IMR-90 (cell line): ENCODE results near the gene TPPP3. TPM values are rescaled to one million over a fixed set of nuclear protein-coding genes. Genes with fewer than 3 reads are reported as not detected.

Experiments
- ATAC-seq: fragments of 200-7000 bp; cut with Tn5 transposase; 2 replicates; pipeline ENCODE4 v1.9.1; 2020; ENCODE audit warnings: low read depth, mild to moderate bottlenecking, moderate library complexity
- BruUV-seq: library from RNA; stranded (reverse); fragments of 400-500 nt; replicated peaks from 2 replicates; lab custom pipeline; 2021; lab: Mats Ljungman, UMichigan
- CTCF ChIA-PET: fragments of 300-600 bp; formaldehyde crosslinking; extraction: SDS; loops from one replicate; lab custom pipeline; 2021; ENCODE audit warnings: antibody characterized with exemption; lab: Yijun Ruan, JAX
- POLR2A ChIA-PET: fragments of 300-600 bp; sonication (Branson Sonifier 250); formaldehyde crosslinking; loops from one replicate; lab custom pipeline; 2022; ENCODE audit warnings: antibody characterized with exemption; ENCODE audit not compliant: unreplicated experiment; lab: Charles Lee
- DNase-seq: peaks from one replicate; pipeline ENCODE4 v3.0.0; 2013
- H2AFZ ChIP-seq: replicated peaks from 2 replicates; pipeline ENCODE3; 2013; ENCODE audit warnings: low read length, mild to moderate bottlenecking; ENCODE audit not compliant: poor library complexity
- H2AK5ac ChIP-seq: 2 replicates; pipeline ENCODE4 v1.6.1; 2013; ENCODE audit warnings: low read depth, low read length, inconsistent platforms
- H2AK9ac ChIP-seq: replicated peaks from 2 replicates; pipeline ENCODE3; 2013; ENCODE audit warnings: mild to moderate bottlenecking, low read depth, low read length, moderate library complexity; ENCODE audit not compliant: poor library complexity
- H2BK120ac ChIP-seq: 2 replicates; pipeline ENCODE4 v1.6.1; 2013; ENCODE audit warnings: low read depth, low read length, inconsistent platforms
- H2BK15ac ChIP-seq: 3 replicates; pipeline ENCODE4 v1.6.1; 2013; ENCODE audit warnings: low read depth, low read length, inconsistent platforms
- H2BK20ac ChIP-seq: 2 replicates; pipeline ENCODE4 v1.6.1; 2013; ENCODE audit warnings: low read depth, mild to moderate bottlenecking, inconsistent platforms, low read length, moderate library complexity
- H2BK5ac ChIP-seq: 2 replicates; pipeline ENCODE4 v1.6.1; 2013; ENCODE audit warnings: mild to moderate bottlenecking, low read depth, low read length, inconsistent platforms; ENCODE audit not compliant: poor library complexity, severe bottlenecking
- H3K14ac ChIP-seq: replicated peaks from 2 replicates; pipeline ENCODE4 v1.6.1; 2013; ENCODE audit warnings: low read depth, low read length, inconsistent platforms
- H3K18ac ChIP-seq: 2 replicates; pipeline ENCODE4 v1.6.1; 2013; ENCODE audit warnings: low read depth, low read length, control low read depth
- H3K23ac ChIP-seq: 2 replicates; pipeline ENCODE4 v1.6.1; 2013; ENCODE audit warnings: low read depth, low read length, inconsistent platforms
- H3K27ac ChIP-seq: 2 replicates; pipeline ENCODE4 v1.5.1; 2013; ENCODE audit warnings: mild to moderate bottlenecking, control low read depth, low read length; ENCODE audit not compliant: insufficient read depth
- H3K27me3 ChIP-seq: 2 replicates; pipeline ENCODE4 v1.6.1; 2013; ENCODE audit warnings: low read length; ENCODE audit not compliant: control insufficient read depth, insufficient read depth
- H3K36me3 ChIP-seq: 2 replicates; pipeline ENCODE4 v1.6.1; 2013; ENCODE audit warnings: low read length, mixed read lengths; ENCODE audit not compliant: control insufficient read depth, insufficient read depth
- H3K4ac ChIP-seq: 2 replicates; pipeline ENCODE4 v1.6.1; 2013; ENCODE audit warnings: low read depth, low read length, inconsistent platforms
- H3K4me1 ChIP-seq: 2 replicates; pipeline ENCODE4 v1.6.1; 2013; ENCODE audit warnings: low read length, mixed read lengths; ENCODE audit not compliant: control insufficient read depth, insufficient read depth
- H3K4me2 ChIP-seq: 2 replicates; pipeline ENCODE4 v1.6.1; 2013; ENCODE audit warnings: low read depth, mild to moderate bottlenecking, control low read depth, low read length, moderate library complexity
- H3K4me3 ChIP-seq: 2 replicates; pipeline ENCODE4 v1.5.1; 2013; ENCODE audit warnings: low read depth, mild to moderate bottlenecking, control low read depth, low read length, moderate library complexity; ENCODE audit not compliant: insufficient read depth
- H3K56ac ChIP-seq: 2 replicates; pipeline ENCODE4 v1.6.1; 2013; ENCODE audit warnings: low read length, inconsistent platforms; ENCODE audit not compliant: insufficient read depth; ENCODE audit errors: extremely low read depth
- H3K79me1 ChIP-seq, 2 experiments: 2 replicates each; pipeline ENCODE4 v1.6.1; 2013; ENCODE audit warnings: low read length in 2 of 2, inconsistent platforms in 1 of 2, low read depth in 1 of 2
- H3K9ac ChIP-seq: 2 replicates; pipeline ENCODE4 v1.6.1; 2013; ENCODE audit warnings: low read depth, low read length, control low read depth
- H3K9me1 ChIP-seq: 2 replicates; pipeline ENCODE4 v1.6.1; 2013; ENCODE audit warnings: low read length, inconsistent platforms; ENCODE audit not compliant: insufficient read depth
- H3K9me3 ChIP-seq: 2 replicates; pipeline ENCODE4 v1.6.1; 2013; ENCODE audit warnings: low read length; ENCODE audit not compliant: control insufficient read depth, insufficient read depth
- H4K20me1 ChIP-seq: 2 replicates; pipeline ENCODE4 v1.6.1; 2013; ENCODE audit warnings: low read length, inconsistent platforms; ENCODE audit not compliant: insufficient read depth
- H4K5ac ChIP-seq: 2 replicates; pipeline ENCODE4 v1.6.1; 2013; ENCODE audit warnings: mild to moderate bottlenecking, low read depth, low read length, control low read depth
- H4K8ac ChIP-seq, 2 experiments: 2 replicates each; pipeline ENCODE4 v1.6.1; 2013; ENCODE audit warnings: low read depth in 2 of 2, low read length in 2 of 2, control low read depth in 1 of 2, inconsistent platforms in 1 of 2
- H4K91ac ChIP-seq: 2 replicates; pipeline ENCODE4 v1.6.1; 2013; ENCODE audit warnings: low read depth, low read length, inconsistent platforms; ENCODE audit not compliant: insufficient read depth
- BHLHE40 ChIP-seq: fragments of 150-350 bp; IDR thresholded peaks from 2 replicates; pipeline ENCODE4 v1.6.1; 2016; ENCODE audit warnings: mild to moderate bottlenecking, low read depth, low read length
- CEBPB ChIP-seq: IDR thresholded peaks from 2 replicates; pipeline ENCODE4 v1.6.1; 2012; ENCODE audit warnings: low read depth, low read length, improper control_type of control experiment
- FOS ChIP-seq: fragments of 150-350 bp; IDR thresholded peaks from 2 replicates; pipeline ENCODE4 v1.6.1; 2016; ENCODE audit warnings: low read depth, low read length
- MAZ ChIP-seq: IDR thresholded peaks from 2 replicates; pipeline ENCODE4 v1.6.1; 2012; ENCODE audit warnings: low read depth, mild to moderate bottlenecking, low read length, improper control_type of control experiment, moderate library complexity, borderline replicate concordance
- MXI1 ChIP-seq: IDR thresholded peaks from 2 replicates; pipeline ENCODE4 v1.6.1; 2012; ENCODE audit warnings: low read depth, mild to moderate bottlenecking, low read length, moderate library complexity, borderline replicate concordance
- RAD21 ChIP-seq: IDR thresholded peaks from 2 replicates; pipeline ENCODE4 v1.6.1; 2012; ENCODE audit warnings: low read length, improper control_type of control experiment
- WGBS, 2 experiments: methylation state at CpG; one replicate each; pipeline versions ENCODE4 v1.1.5 to v1.1.7; 2013; ENCODE audit warnings: missing lambda C conversion rate in 2 of 2; ENCODE audit not compliant: insufficient read length in 1 of 2; ENCODE audit errors: extremely low coverage in 2 of 2; 5-methylcytosine and 5-hydroxymethylcytosine counted together
- dilution Hi-C: fragments of 300-500 bp; cut with HindIII; formaldehyde crosslinking; loops from one replicate; pipeline ENCODE4 v1.14.3; 2018; ENCODE audit warnings: low sequenced_read_pairs; ENCODE audit not compliant: unreplicated experiment
- in situ Hi-C: fragments of 300-500 bp; cut with MboI; formaldehyde crosslinking; loops from 3 replicates; pipeline ENCODE4 v1.14.3; 2019; ENCODE audit warnings: low sequenced_read_pairs, inconsistent platforms, mixed read lengths
- intact Hi-C: fragments of 100-400 bp; cut with micrococcal nuclease; formaldehyde crosslinking; loops from 2 replicates; pipeline ENCODE4 v1.10.0; 2022
- polyA plus RNA-seq, 3 experiments: library from polyadenylated mRNA; depleted of rRNA; stranded (reverse); fragments of >200 nt; gene quantifications; 2 replicates each; pipeline ENCODE4 v1.2.3, GENCODE V29; 2012; ENCODE audit warnings: low replicate concordance in 1 of 3
- total RNA-seq: library from RNA; depleted of rRNA; stranded (reverse); fragments of >200 nt; gene quantifications from 2 replicates; pipeline ENCODE4 v1.2.3, GENCODE V29; 2012

The TPPP3 gene
- total and polyA plus RNA-seq, 2 of the 4 experiments (the other 2 are of a cell fraction) = 0.54 to 2.4 TPM

- H3K9me1 ChIP-seq = no peaks in the 10 kb centered on the region; the same call in 1 of the 2 replicates
- 100% methylated on average over 1 of the region's 5 CpGs; no CpG with 5 or more reads in 1 of the 2 experiments for WGBS, 2 experiments
- no peak overlapping the region for H2BK5ac ChIP-seq
- intact Hi-C loops (no loop called here), in situ Hi-C loops (no loop called here), dilution Hi-C loops (no loop called here)
- H3K9me3 ChIP-seq = no peaks in the 10 kb centered on the region
- no peak overlapping the region for H3K4me3 ChIP-seq
- no peak overlapping the region for H3K56ac ChIP-seq
- no peak overlapping the region for H3K14ac ChIP-seq
- TF ChIP-seq MAZ (no peak), FOS (no peak), MXI1 (no peak), RAD21 (no peak), CEBPB (no peak), BHLHE40 (no peak)
- DNase-seq = no peak
- POLR2A ChIA-PET = no interaction called here
- H2AFZ ChIP-seq = no peak overlapping the region
- no peaks in the 10 kb centered on the region for H3K36me3 ChIP-seq
- no peak overlapping the region for H2BK15ac ChIP-seq
- H3K27me3 ChIP-seq = peaks cover 31% of the 10 kb centered on the region
- no peak overlapping the region for H2AK9ac ChIP-seq
- H4K20me1 ChIP-seq = no peaks in the 10 kb centered on the region
- no peak overlapping the region for H3K18ac ChIP-seq
- no peak overlapping the region for H3K9ac ChIP-seq
- no peak overlapping the region for H4K5ac ChIP-seq
- no peak overlapping the region for H3K23ac ChIP-seq
- H2BK20ac ChIP-seq = no peak overlapping the region
- no peak overlapping the region for H2AK5ac ChIP-seq
- H3K4me2 ChIP-seq = no peak overlapping the region
- H3K4ac ChIP-seq = no peak overlapping the region
- no peak overlapping the region for H4K91ac ChIP-seq
- no peak overlapping the region for H3K27ac ChIP-seq
- H2BK120ac ChIP-seq = no peak overlapping the region
- no peak for ATAC-seq
- no TSS peak for BruUV-seq
- CTCF ChIA-PET = interaction anchor here (0.5 kb wide), 1 partner anchor 39 kb away, joined by 3 read pairs; no protein-coding TSS in a partner anchor
- H3K79me1 ChIP-seq = no peaks in the 10 kb centered on the region
- H3K4me1 ChIP-seq = no peaks in the 10 kb centered on the region
- H4K8ac ChIP-seq = no peak overlapping the region
Measured at GRCh38 chr16:67386861-67387455, 6.3 kb downstream of the TPPP3 start.
